ENCODE data around the gene OR14K1. TPM values are rescaled to one million over a fixed set of nuclear protein-coding genes. Genes with fewer than 3 reads are reported as not detected.

The OR14K1 gene
- total RNA-seq, 1 experiment from 2014 or later, result not detected

DNA sequence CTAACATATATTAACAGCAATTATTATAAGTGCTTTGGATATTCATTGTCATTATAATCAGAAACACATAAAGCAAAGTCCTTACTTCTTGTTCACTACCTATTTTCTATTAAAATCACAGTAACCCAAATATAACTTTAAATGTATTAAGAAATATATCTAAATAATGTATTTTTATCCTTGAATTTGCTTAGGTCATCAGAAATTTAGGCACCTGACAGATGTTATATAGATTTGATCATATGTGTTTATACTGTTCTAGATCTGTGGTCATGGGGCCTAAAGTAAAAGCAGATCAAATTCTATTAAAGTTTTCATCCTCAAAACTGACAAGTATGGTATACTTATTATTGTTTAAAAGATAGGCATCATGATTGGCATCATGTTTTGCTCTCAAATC is 31.2 kb downstream of the OR14K1 start:
- Histone ChIP-seq H3K9me3 (ENCODE audit: low read length) (no peaks in the 10 kb centered on the region), H3K27ac (ENCODE audit: low read length) (no peak overlapping the region), H3F3A (ENCODE audit: low read length, unreplicated experiment) (no peaks in the 10 kb centered on the region), H4K20me1 (ENCODE audit: low read length) (no peaks in the 10 kb centered on the region), H3K4me3 (ENCODE audit: low read length) (no peak overlapping the region), H3K79me2 (ENCODE audit: low read length) (no peaks in the 10 kb centered on the region), H3K9me2 (replicated peaks; ENCODE audit: low read length) (no peaks in the 10 kb centered on the region), H3K36me3 (ENCODE audit: low read depth, low read length) (no peaks in the 10 kb centered on the region), H3K4me1 (ENCODE audit: insufficient read depth, low read length) (no peaks in the 10 kb centered on the region), H3K9ac (ENCODE audit: low read length) (no peak overlapping the region), H3K27me3 (ENCODE audit: low read length) (0 out of 2 replicates have a peak, but pooled peaks cover 4% of the 10 kb centered on the region), H2AFZ (ENCODE audit: low read length) (no peak overlapping the region), H3K4me2 (ENCODE audit: low read length) (no peak overlapping the region)
- TF ChIP-seq EZH2phosphoT487 (IDR thresholded peaks at IDR 0.05; ENCODE audit: borderline replicate concordance, low read length), result no peak
- no peak for TF ChIP-seq EZH2 (IDR thresholded peaks at IDR 0.05; ENCODE audit: low read length, unreplicated experiment)
- TF ChIP-seq CTCF (conservative IDR thresholded peaks at IDR 0.05; ENCODE audit: low read depth, low read length), result no peak
- ChIA-PET POLR2A (ENCODE audit: unreplicated experiment) (no interaction called here), CTCF (no interaction called here)
- ATAC-seq (no peak), DNase-seq (no peak)
- intact Hi-C loops (cut with micrococcal nuclease), result no loop called here
- no TSS peak for BruUV-seq (replicated peaks)

Other genes with a start within 250 kb of the OR14K1 start
- gene OR2C3, start 202.2 kb upstream of the OR14K1 start, total RNA-seq (2014; rRNA removed), result not detected in 2 replicates
- gene GCSAML, start 189.5 kb upstream of the OR14K1 start, total RNA-seq (2014; rRNA removed), result not detected in 2 replicates
- not detected in 2 replicates for gene OR2G2, start 150.3 kb upstream of the OR14K1 start, total RNA-seq (2014; rRNA removed)
- not detected in 2 replicates for gene OR2G3, start 133.0 kb upstream of the OR14K1 start, total RNA-seq (2014; rRNA removed)
- not detected in 2 replicates for gene OR13G1, start 58.9 kb upstream of the OR14K1 start, total RNA-seq (2014; rRNA removed)
- gene OR6F1, start 22.0 kb upstream of the OR14K1 start, total RNA-seq (2014; rRNA removed), result not detected in 2 replicates
- not detected in 2 replicates for gene OR14A2, start 9.5 kb downstream of the OR14K1 start, total RNA-seq (2014; rRNA removed)
- not detected in 2 replicates for gene OR1C1, start 21.9 kb downstream of the OR14K1 start, total RNA-seq (2014; rRNA removed)
- gene OR14A16, start 85.5 kb downstream of the OR14K1 start, total RNA-seq (2014; rRNA removed), result not detected in 2 replicates
- gene OR11L1, start 103.3 kb downstream of the OR14K1 start, total RNA-seq (2014; rRNA removed), result not detected in 2 replicates
- 22.7 and 46.9 TPM in 2 replicates for gene TRIM58, start 118.6 kb downstream of the OR14K1 start, total RNA-seq (2014; rRNA removed)
- 4.5 and 9.4 TPM in 2 replicates for gene OR2W3, start 157.0 kb downstream of the OR14K1 start, total RNA-seq (2014; rRNA removed)
- gene OR2T8, start 181.6 kb downstream of the OR14K1 start, total RNA-seq (2014; rRNA removed), result 0.26 TPM in 1 of 2 replicates, not detected in the other
- gene OR2AJ1, start 186.3 kb downstream of the OR14K1 start, total RNA-seq (2014; rRNA removed), result not detected in 2 replicates
- gene OR2L8, start 210.2 kb downstream of the OR14K1 start, total RNA-seq (2014; rRNA removed), result not detected in 2 replicates
- gene OR2AK2, start 226.6 kb downstream of the OR14K1 start, total RNA-seq (2014; rRNA removed), result 0.11 TPM in 1 of 2 replicates, not detected in the other